WTC11 (cell line): ENCODE results near the gene MIPEP. TPM values are rescaled to one million over a fixed set of nuclear protein-coding genes. Genes with fewer than 3 reads are reported as not detected.

Source experiments
- ATAC-seq: fragments of 200-7000 bp; cut with Tn5 transposase; 2 replicates; pipeline ENCODE4 v1.10.0; 2021; ENCODE audit warnings: mild to moderate bottlenecking, moderate library complexity
- CTCF ChIA-PET: fragments of 300-600 bp; sonication (Branson Sonifier 250); formaldehyde crosslinking; loops from one replicate; lab custom pipeline; 2021; ENCODE audit warnings: antibody characterized with exemption; lab: Charles Lee
- POLR2A ChIA-PET: fragments of 350-600 bp; sonication (Branson Sonifier 250); formaldehyde crosslinking; loops from one replicate; lab custom pipeline; 2021; ENCODE audit warnings: antibody characterized with exemption; lab: Charles Lee
- DNase-seq: peaks from one replicate; pipeline ENCODE4 v3.0.0; 2021; ENCODE audit warnings: low spot score
- H3K27ac Mint-ChIP-seq: 2 replicates; pipeline ENCODE4 v1.8.0; 2021; ENCODE audit warnings: mixed read lengths
- H3K27me3 Mint-ChIP-seq: 2 replicates; pipeline ENCODE4 v1.8.0; 2021; ENCODE audit warnings: low read depth, mild to moderate bottlenecking, moderate library complexity, mixed read lengths
- H3K36me3 Mint-ChIP-seq: 2 replicates; pipeline ENCODE4 v1.8.0; 2021; ENCODE audit warnings: mixed read lengths
- H3K4me1 Mint-ChIP-seq: 2 replicates; pipeline ENCODE4 v1.8.0; 2022; ENCODE audit warnings: mixed read lengths
- H3K4me3 Mint-ChIP-seq: 2 replicates; pipeline ENCODE4 v1.8.0; 2021; ENCODE audit warnings: mild to moderate bottlenecking, moderate library complexity, mixed read lengths
- H3K9me3 Mint-ChIP-seq: 2 replicates; pipeline ENCODE4 v1.8.0; 2021; ENCODE audit warnings: mixed read lengths
- ETV6 ChIP-seq: sonication (generic); formaldehyde crosslinking; IDR thresholded peaks from 2 replicates; pipeline ENCODE4 v1.8.1; 2022; ENCODE audit warnings: mild to moderate bottlenecking, missing genetic modification reagents
- FOXK1 ChIP-seq: sonication (generic); formaldehyde crosslinking; IDR thresholded peaks from 2 replicates; pipeline ENCODE4 v1.8.0; 2022; ENCODE audit warnings: mild to moderate bottlenecking, moderate library complexity, missing genetic modification reagents
- FOXP1 ChIP-seq: sonication (generic); formaldehyde crosslinking; IDR thresholded peaks from 2 replicates; pipeline ENCODE4 v1.8.0; 2022; ENCODE audit warnings: missing genetic modification reagents, mild to moderate bottlenecking, moderate library complexity, borderline replicate concordance
- GRHL2 ChIP-seq: fragments of 250-450 bp; sonication (Bioruptor Pico); IDR thresholded peaks from 2 replicates; pipeline ENCODE4 v1.8.0; 2022; ENCODE audit warnings: mild to moderate bottlenecking, moderate library complexity; ENCODE audit not compliant: insufficient replicate concordance, severe bottlenecking
- JAZF1 ChIP-seq: fragments of 250-450 bp; sonication (Bioruptor Pico); IDR thresholded peaks from 2 replicates; pipeline ENCODE4 v1.9.0; 2021; ENCODE audit warnings: moderate library complexity, mild to moderate bottlenecking, inconsistent platforms
- NFATC4 ChIP-seq: fragments of 250-450 bp; sonication (Bioruptor Pico); IDR thresholded peaks from 2 replicates; pipeline ENCODE4 v1.9.0; 2021; ENCODE audit warnings: mild to moderate bottlenecking
- NFYB ChIP-seq: sonication (generic); formaldehyde crosslinking; conservative IDR thresholded peaks from 2 replicates; pipeline ENCODE4 v1.8.0; 2022; ENCODE audit warnings: low read depth, missing genetic modification reagents
- NR1H2 ChIP-seq: sonication (generic); formaldehyde crosslinking; IDR thresholded peaks from 2 replicates; pipeline ENCODE4 v1.9.0; 2021; ENCODE audit warnings: mild to moderate bottlenecking, moderate library complexity, missing genetic modification reagents
- OVOL2 ChIP-seq: fragments of 250-450 bp; sonication (Bioruptor Pico); IDR thresholded peaks from 2 replicates; pipeline ENCODE4 v1.9.0; 2021; ENCODE audit warnings: mild to moderate bottlenecking, borderline replicate concordance
- RELA ChIP-seq: sonication (generic); formaldehyde crosslinking; IDR thresholded peaks from 2 replicates; pipeline ENCODE4 v1.8.1; 2022; ENCODE audit warnings: missing genetic modification reagents, mild to moderate bottlenecking, borderline replicate concordance
- SMAD4 ChIP-seq: sonication (generic); formaldehyde crosslinking; IDR thresholded peaks from 2 replicates; pipeline ENCODE4 v1.8.0; 2022; ENCODE audit warnings: mild to moderate bottlenecking, missing genetic modification reagents
- SP1 ChIP-seq: sonication (generic); formaldehyde crosslinking; conservative IDR thresholded peaks from 2 replicates; pipeline ENCODE4 v1.8.1; 2022; ENCODE audit warnings: missing genetic modification reagents
- ZNF219 ChIP-seq: sonication (generic); formaldehyde crosslinking; IDR thresholded peaks from 2 replicates; pipeline ENCODE4 v1.8.0; 2023; ENCODE audit warnings: missing genetic modification reagents, mild to moderate bottlenecking, borderline replicate concordance
- total RNA-seq: library from RNA; stranded (reverse); gene quantifications from 3 replicates; pipeline ENCODE4 v1.2.3, GENCODE V29; 2021
- TF ChIP-seq, protein P1 (sequence below): sonication (generic); formaldehyde crosslinking; IDR thresholded peaks from 2 replicates; pipeline ENCODE4 v1.8.1; 2023; ENCODE audit warnings: mild to moderate bottlenecking, missing genetic modification reagents
- TF ChIP-seq, protein P2 (sequence below): sonication (generic); formaldehyde crosslinking; conservative IDR thresholded peaks from 2 replicates; pipeline ENCODE4 v1.8.1; 2023; ENCODE audit warnings: mild to moderate bottlenecking, low read depth, missing genetic modification reagents, moderate library complexity
- TF ChIP-seq, protein P3 (sequence below): sonication (generic); formaldehyde crosslinking; IDR thresholded peaks from 2 replicates; pipeline ENCODE4 v1.8.1; 2023; ENCODE audit warnings: mild to moderate bottlenecking, missing genetic modification reagents, borderline replicate concordance
- TF ChIP-seq, protein P4 (sequence below): sonication (generic); formaldehyde crosslinking; IDR thresholded peaks from 2 replicates; pipeline ENCODE4 v1.8.0; 2023; ENCODE audit warnings: mild to moderate bottlenecking, missing genetic modification reagents
- TF ChIP-seq, protein P5 (sequence below): sonication (generic); formaldehyde crosslinking; IDR thresholded peaks from 2 replicates; pipeline ENCODE4 v1.8.1; 2022; ENCODE audit warnings: low read depth, mild to moderate bottlenecking, moderate library complexity, missing genetic modification reagents, borderline replicate concordance

The MIPEP gene
- total RNA-seq, 1 experiment from 2014 or later = 30.5 TPM

DNA sequence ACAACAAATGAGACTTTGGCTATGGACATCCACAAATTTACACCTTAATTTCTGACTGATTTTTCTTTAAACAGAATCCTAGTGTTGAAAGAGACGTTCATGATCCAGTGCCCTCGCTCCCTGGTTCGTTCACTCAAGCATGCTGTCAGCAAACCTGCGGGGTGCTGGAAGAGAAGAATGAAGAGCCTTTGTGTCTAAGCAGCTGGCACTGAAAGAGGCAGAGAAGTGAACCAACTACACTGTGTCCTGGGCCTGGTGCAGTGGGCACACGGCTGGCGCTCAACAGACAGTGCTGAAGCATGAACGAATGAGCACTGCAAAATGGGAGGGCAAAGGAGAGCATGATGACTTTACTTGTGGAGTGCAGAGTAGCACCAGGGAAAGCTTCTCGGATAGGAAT is 46.8 kb downstream of the MIPEP start:
- DNase-seq (no peak), ATAC-seq (no peak)
- Mint-ChIP-seq H3K36me3 (no peaks in the 10 kb centered on the region), H3K4me3 (no peak overlapping the region), H3K4me1 (peaks cover 5% of the 10 kb centered on the region), H3K27ac (peak overlapping the region; percentile 25; the same call in 1 of the 2 replicates), H3K9me3 (no peaks in the 10 kb centered on the region), H3K27me3 (no peaks in the 10 kb centered on the region)
- TF ChIP-seq, protein P1, sequence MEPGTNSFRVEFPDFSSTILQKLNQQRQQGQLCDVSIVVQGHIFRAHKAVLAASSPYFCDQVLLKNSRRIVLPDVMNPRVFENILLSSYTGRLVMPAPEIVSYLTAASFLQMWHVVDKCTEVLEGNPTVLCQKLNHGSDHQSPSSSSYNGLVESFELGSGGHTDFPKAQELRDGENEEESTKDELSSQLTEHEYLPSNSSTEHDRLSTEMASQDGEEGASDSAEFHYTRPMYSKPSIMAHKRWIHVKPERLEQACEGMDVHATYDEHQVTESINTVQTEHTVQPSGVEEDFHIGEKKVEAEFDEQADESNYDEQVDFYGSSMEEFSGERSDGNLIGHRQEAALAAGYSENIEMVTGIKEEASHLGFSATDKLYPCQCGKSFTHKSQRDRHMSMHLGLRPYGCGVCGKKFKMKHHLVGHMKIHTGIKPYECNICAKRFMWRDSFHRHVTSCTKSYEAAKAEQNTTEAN = no peak
- TF ChIP-seq GRHL2 (CRISPR knock-in tag) (no peak), RELA (no peak), ETV6 (CRISPR knock-in tag) (no peak), SMAD4 (CRISPR knock-in tag) (no peak), JAZF1 (no peak), SP1 (CRISPR knock-in tag) (no peak), NFATC4 (no peak), FOXK1 (CRISPR knock-in tag) (no peak), ZNF219 (CRISPR knock-in tag) (no peak), FOXP1 (no peak), OVOL2 (CRISPR knock-in tag) (no peak), NR1H2 (CRISPR knock-in tag) (no peak), NFYB (CRISPR knock-in tag) (no peak)
- TF ChIP-seq, protein P2, sequence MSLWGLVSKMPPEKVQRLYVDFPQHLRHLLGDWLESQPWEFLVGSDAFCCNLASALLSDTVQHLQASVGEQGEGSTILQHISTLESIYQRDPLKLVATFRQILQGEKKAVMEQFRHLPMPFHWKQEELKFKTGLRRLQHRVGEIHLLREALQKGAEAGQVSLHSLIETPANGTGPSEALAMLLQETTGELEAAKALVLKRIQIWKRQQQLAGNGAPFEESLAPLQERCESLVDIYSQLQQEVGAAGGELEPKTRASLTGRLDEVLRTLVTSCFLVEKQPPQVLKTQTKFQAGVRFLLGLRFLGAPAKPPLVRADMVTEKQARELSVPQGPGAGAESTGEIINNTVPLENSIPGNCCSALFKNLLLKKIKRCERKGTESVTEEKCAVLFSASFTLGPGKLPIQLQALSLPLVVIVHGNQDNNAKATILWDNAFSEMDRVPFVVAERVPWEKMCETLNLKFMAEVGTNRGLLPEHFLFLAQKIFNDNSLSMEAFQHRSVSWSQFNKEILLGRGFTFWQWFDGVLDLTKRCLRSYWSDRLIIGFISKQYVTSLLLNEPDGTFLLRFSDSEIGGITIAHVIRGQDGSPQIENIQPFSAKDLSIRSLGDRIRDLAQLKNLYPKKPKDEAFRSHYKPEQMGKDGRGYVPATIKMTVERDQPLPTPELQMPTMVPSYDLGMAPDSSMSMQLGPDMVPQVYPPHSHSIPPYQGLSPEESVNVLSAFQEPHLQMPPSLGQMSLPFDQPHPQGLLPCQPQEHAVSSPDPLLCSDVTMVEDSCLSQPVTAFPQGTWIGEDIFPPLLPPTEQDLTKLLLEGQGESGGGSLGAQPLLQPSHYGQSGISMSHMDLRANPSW = no peak
- TF ChIP-seq, protein P3, sequence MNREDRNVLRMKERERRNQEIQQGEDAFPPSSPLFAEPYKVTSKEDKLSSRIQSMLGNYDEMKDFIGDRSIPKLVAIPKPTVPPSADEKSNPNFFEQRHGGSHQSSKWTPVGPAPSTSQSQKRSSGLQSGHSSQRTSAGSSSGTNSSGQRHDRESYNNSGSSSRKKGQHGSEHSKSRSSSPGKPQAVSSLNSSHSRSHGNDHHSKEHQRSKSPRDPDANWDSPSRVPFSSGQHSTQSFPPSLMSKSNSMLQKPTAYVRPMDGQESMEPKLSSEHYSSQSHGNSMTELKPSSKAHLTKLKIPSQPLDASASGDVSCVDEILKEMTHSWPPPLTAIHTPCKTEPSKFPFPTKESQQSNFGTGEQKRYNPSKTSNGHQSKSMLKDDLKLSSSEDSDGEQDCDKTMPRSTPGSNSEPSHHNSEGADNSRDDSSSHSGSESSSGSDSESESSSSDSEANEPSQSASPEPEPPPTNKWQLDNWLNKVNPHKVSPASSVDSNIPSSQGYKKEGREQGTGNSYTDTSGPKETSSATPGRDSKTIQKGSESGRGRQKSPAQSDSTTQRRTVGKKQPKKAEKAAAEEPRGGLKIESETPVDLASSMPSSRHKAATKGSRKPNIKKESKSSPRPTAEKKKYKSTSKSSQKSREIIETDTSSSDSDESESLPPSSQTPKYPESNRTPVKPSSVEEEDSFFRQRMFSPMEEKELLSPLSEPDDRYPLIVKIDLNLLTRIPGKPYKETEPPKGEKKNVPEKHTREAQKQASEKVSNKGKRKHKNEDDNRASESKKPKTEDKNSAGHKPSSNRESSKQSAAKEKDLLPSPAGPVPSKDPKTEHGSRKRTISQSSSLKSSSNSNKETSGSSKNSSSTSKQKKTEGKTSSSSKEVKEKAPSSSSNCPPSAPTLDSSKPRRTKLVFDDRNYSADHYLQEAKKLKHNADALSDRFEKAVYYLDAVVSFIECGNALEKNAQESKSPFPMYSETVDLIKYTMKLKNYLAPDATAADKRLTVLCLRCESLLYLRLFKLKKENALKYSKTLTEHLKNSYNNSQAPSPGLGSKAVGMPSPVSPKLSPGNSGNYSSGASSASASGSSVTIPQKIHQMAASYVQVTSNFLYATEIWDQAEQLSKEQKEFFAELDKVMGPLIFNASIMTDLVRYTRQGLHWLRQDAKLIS = no peak
- TF ChIP-seq, protein P4, sequence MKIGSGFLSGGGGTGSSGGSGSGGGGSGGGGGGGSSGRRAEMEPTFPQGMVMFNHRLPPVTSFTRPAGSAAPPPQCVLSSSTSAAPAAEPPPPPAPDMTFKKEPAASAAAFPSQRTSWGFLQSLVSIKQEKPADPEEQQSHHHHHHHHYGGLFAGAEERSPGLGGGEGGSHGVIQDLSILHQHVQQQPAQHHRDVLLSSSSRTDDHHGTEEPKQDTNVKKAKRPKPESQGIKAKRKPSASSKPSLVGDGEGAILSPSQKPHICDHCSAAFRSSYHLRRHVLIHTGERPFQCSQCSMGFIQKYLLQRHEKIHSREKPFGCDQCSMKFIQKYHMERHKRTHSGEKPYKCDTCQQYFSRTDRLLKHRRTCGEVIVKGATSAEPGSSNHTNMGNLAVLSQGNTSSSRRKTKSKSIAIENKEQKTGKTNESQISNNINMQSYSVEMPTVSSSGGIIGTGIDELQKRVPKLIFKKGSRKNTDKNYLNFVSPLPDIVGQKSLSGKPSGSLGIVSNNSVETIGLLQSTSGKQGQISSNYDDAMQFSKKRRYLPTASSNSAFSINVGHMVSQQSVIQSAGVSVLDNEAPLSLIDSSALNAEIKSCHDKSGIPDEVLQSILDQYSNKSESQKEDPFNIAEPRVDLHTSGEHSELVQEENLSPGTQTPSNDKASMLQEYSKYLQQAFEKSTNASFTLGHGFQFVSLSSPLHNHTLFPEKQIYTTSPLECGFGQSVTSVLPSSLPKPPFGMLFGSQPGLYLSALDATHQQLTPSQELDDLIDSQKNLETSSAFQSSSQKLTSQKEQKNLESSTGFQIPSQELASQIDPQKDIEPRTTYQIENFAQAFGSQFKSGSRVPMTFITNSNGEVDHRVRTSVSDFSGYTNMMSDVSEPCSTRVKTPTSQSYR (CRISPR knock-in tag) = no peak
- TF ChIP-seq, protein P5, sequence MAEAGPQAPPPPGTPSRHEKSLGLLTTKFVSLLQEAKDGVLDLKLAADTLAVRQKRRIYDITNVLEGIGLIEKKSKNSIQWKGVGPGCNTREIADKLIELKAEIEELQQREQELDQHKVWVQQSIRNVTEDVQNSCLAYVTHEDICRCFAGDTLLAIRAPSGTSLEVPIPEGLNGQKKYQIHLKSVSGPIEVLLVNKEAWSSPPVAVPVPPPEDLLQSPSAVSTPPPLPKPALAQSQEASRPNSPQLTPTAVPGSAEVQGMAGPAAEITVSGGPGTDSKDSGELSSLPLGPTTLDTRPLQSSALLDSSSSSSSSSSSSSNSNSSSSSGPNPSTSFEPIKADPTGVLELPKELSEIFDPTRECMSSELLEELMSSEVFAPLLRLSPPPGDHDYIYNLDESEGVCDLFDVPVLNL (CRISPR knock-in tag) = no peak
- POLR2A ChIA-PET = no interaction called here
- CTCF ChIA-PET = interaction anchor here (0.7 kb wide), 1 partner anchor 393 kb away, joined by 4 read pairs; no protein-coding TSS in a partner anchor
